Lower leg skin (tissue), 3 donors: ENCODE data around the gene PDRG1.

Experiments
- POLR2A ChIP-seq, 2 donors: fragments of 450-650 bp; IDR thresholded peaks; one replicate each; pipeline ENCODE4 v1.6.1; 2016 to 2017; ENCODE audit warnings: antibody characterized with exemption in 2 of 2, mild to moderate bottlenecking in 1 of 2, moderate library complexity in 1 of 2
- TF ChIP-seq, protein P1 (sequence below), 3 donors: fragments of 450-650 bp; IDR thresholded peaks; one replicate each; pipeline ENCODE4 v1.5.1; 2016; ENCODE audit warnings: antibody characterized with exemption in 3 of 3, mild to moderate bottlenecking in 3 of 3, moderate library complexity in 2 of 3

DNA sequence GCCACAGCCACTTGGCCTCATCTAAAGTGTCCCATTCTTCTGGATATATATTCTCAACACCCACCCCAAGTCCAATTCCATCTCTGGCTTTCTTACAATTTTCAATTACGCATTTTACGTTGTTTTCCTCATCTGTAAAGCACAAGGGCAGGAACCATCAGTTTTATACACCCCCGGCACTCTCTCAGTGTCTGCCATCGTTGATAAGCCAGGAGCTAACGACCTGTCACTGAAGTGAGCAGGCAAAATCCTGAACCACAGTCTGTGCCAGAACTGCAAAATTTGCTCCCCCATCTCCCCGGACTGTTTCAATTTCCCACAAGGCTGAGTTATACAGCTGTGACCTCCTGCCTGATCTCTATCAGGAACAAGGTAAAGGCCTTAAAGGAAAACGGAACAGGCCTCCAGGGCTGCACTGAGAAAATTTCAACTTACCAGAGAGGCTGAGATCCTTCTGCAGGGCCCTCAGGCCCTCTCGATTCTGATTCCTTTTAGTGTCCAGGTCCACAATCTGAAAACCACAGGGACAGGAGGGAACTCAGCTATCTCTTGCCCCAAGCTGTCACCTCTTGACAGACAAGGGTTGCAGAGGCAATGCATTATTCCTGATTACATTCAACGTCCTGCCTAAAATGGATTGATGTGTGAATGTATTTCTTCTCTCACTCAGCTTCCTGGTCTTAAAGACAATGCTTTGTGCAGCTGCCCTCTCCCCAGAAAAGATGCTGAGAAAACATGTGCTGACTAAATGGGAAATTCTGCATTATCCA lies 1.8 kb downstream of the PDRG1 start:
- TF ChIP-seq, protein P1, sequence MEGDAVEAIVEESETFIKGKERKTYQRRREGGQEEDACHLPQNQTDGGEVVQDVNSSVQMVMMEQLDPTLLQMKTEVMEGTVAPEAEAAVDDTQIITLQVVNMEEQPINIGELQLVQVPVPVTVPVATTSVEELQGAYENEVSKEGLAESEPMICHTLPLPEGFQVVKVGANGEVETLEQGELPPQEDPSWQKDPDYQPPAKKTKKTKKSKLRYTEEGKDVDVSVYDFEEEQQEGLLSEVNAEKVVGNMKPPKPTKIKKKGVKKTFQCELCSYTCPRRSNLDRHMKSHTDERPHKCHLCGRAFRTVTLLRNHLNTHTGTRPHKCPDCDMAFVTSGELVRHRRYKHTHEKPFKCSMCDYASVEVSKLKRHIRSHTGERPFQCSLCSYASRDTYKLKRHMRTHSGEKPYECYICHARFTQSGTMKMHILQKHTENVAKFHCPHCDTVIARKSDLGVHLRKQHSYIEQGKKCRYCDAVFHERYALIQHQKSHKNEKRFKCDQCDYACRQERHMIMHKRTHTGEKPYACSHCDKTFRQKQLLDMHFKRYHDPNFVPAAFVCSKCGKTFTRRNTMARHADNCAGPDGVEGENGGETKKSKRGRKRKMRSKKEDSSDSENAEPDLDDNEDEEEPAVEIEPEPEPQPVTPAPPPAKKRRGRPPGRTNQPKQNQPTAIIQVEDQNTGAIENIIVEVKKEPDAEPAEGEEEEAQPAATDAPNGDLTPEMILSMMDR (IDR thresholded peaks at IDR 0.05), result no peak
- no peak for TF ChIP-seq POLR2A (IDR thresholded peaks at IDR 0.05)
